Astrocyte (in vitro differentiated cells and primary cell): ENCODE data around the gene CDKN1B.

Source experiments
- CTCF ChIP-seq: IDR thresholded peaks from 2 replicates; pipeline ENCODE4 v1.5.1; 2011; ENCODE audit warnings: low read depth, mild to moderate bottlenecking, inconsistent platforms, low read length, moderate library complexity; ENCODE audit not compliant: insufficient read depth
- EZH2 ChIP-seq: IDR thresholded peaks from 2 replicates; pipeline ENCODE4 v1.6.1; 2012; ENCODE audit warnings: mild to moderate bottlenecking, low read length, inconsistent platforms; ENCODE audit not compliant: insufficient read depth

GRCh38 chr12:12693111-12693671, 24.0 kb upstream of the CDKN1B start:
- TF ChIP-seq CTCF: no peak
- no peak for TF ChIP-seq EZH2
